H1 (cell line): ENCODE results near the gene COL6A5.

Source experiments
- EP300 ChIP-seq, 2 experiments: IDR thresholded peaks; 1 replicate in 1 of 2; 2 replicates in 1 of 2; pipeline ENCODE4 v1.6.1; 2011 to 2012; ENCODE audit warnings: low read depth in 2 of 2, low read length in 2 of 2, mild to moderate bottlenecking in 2 of 2, borderline replicate concordance in 1 of 2, inconsistent platforms in 1 of 2, moderate library complexity in 1 of 2
- NANOG ChIP-seq: IDR thresholded peaks from 2 replicates; pipeline ENCODE4 v1.6.1; 2011; ENCODE audit warnings: low read length, low read depth, mild to moderate bottlenecking, inconsistent platforms; ENCODE audit not compliant: insufficient read depth, poor library complexity, severe bottlenecking
- PHF8 ChIP-seq: fragments of 200-600 bp; sonication (generic); conservative IDR thresholded peaks from 2 replicates; pipeline ENCODE4 v1.7.1; 2012; ENCODE audit warnings: low read depth, mild to moderate bottlenecking, inconsistent platforms, low read length, moderate library complexity
- POLR2A ChIP-seq, 2 experiments: IDR thresholded peaks; 1 replicate in 1 of 2; 2 replicates in 1 of 2; pipeline ENCODE4 v1.6.1; 2011; ENCODE audit warnings: low read depth in 2 of 2, low read length in 2 of 2, mild to moderate bottlenecking in 2 of 2; ENCODE audit errors: control extremely low read depth in 1 of 2
- POLR2AphosphoS5 ChIP-seq: IDR thresholded peaks from 2 replicates; pipeline ENCODE4 v1.6.1; 2011; ENCODE audit warnings: low read depth, low read length
- SIN3A ChIP-seq, 2 experiments: IDR thresholded peaks in 1 of 2; conservative IDR thresholded peaks in 1 of 2; 2 replicates each; pipeline ENCODE4 v1.6.1; 2011 to 2012; ENCODE audit warnings: low read length in 2 of 2, improper control_type of control experiment in 1 of 2, low read depth in 1 of 2, mild to moderate bottlenecking in 1 of 2
- TAF1 ChIP-seq: IDR thresholded peaks from 2 replicates; pipeline ENCODE4 v1.6.1; 2011; ENCODE audit warnings: mild to moderate bottlenecking, low read depth, low read length
- TF ChIP-seq, protein P1 (sequence below): IDR thresholded peaks from 2 replicates; pipeline ENCODE4 v1.6.1; 2012; ENCODE audit warnings: low read length, inconsistent platforms
- TF ChIP-seq, protein P2 (sequence below): IDR thresholded peaks from 2 replicates; pipeline ENCODE4 v1.6.1; 2011; ENCODE audit warnings: low read length, improper control_type of control experiment

DNA sequence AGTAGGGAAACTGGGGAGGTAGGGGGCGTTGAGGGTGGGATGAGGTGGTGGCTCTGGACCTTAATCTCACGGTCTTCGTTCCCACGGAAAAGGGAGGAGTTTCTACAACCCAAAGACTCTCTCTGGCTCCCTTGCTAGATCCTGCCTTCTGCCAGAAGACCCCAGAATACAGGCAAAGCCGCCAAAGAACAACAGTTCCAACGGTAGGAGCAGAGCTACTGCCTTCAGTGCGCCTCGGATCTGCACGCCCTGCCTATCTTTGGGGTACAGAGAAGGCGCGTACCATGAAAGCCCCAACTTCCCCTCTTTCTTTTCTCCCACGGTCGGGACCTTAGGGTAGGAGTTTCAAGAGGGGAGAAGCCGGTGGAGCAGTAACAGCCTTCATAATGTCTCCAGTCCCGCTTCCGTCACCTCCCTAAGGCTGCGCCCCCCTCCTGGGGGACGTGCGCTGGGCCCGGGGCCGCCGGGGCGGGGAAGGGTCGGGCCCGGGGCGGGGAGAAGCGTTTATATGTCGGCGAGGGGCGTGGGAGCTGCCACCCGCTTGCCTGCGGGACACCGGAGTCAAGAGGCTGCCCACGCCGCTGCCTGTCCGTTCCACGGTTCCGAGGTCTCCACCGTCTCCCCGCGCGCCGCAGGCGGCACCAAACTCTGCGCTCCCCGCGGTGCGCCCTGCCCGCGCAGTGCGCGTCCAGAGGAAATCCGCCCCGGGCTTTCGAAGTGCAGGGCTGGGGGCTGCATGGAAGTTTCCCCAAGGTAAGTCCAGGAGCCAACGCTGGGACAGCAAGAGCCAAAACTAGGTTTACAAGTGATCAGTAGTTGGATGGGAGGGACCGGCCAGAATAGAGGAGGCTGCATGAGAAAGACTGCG, 171.4 kb downstream of the COL6A5 start, which contains the start of gene COL6A6:
- TF ChIP-seq, protein P1, sequence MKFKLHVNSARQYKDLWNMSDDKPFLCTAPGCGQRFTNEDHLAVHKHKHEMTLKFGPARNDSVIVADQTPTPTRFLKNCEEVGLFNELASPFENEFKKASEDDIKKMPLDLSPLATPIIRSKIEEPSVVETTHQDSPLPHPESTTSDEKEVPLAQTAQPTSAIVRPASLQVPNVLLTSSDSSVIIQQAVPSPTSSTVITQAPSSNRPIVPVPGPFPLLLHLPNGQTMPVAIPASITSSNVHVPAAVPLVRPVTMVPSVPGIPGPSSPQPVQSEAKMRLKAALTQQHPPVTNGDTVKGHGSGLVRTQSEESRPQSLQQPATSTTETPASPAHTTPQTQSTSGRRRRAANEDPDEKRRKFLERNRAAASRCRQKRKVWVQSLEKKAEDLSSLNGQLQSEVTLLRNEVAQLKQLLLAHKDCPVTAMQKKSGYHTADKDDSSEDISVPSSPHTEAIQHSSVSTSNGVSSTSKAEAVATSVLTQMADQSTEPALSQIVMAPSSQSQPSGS = no peak
- no peak for TF ChIP-seq SIN3A (conservative IDR thresholded peaks at IDR 0.05 in 1 of 2, IDR thresholded peaks at IDR 0.05 in 1 of 2; ENCODE audit: low read depth in 1 of 2, low read length in 2 of 2)
- no peak for TF ChIP-seq EP300 (IDR thresholded peaks at IDR 0.05; ENCODE audit: borderline replicate concordance in 1 of 2, low read depth in 2 of 2, low read length in 2 of 2)
- TF ChIP-seq PHF8 = no peak
- no peak for TF ChIP-seq POLR2A (IDR thresholded peaks at IDR 0.05; ENCODE audit: control extremely low read depth in 1 of 2, low read depth in 2 of 2, low read length in 2 of 2)
- TF ChIP-seq NANOG = no peak
- no peak for TF ChIP-seq TAF1
- TF ChIP-seq, protein P2, sequence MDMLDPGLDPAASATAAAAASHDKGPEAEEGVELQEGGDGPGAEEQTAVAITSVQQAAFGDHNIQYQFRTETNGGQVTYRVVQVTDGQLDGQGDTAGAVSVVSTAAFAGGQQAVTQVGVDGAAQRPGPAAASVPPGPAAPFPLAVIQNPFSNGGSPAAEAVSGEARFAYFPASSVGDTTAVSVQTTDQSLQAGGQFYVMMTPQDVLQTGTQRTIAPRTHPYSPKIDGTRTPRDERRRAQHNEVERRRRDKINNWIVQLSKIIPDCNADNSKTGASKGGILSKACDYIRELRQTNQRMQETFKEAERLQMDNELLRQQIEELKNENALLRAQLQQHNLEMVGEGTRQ = no peak
- TF ChIP-seq POLR2AphosphoS5 = no peak
